ENCODE results near the gene C16orf78.

The C16orf78 gene

DNA sequence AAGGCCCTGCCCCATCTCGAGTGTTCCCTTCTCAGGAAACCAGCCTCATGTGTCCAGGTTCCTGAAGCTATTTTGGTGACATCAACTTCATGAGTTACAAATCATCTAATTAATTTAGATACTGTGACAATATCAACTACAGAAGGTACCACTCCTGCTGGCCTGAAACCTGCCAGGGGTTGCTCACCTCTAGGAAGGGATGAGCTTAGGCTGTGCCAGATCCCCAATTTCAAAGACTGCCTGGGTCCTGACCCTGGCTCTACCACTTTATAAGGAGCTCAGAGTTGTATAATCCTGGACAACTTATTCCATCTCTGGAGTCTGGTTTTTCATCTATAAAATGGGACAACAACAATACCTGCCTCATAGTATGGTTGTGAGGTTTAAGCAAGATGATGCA is 5.2 kb downstream of the C16orf78 start:
- FAIRE-seq (no peak), DNase-seq (ENCODE audit: insufficient read length, low spot score) (no peak)
- TF ChIP-seq, protein P1, sequence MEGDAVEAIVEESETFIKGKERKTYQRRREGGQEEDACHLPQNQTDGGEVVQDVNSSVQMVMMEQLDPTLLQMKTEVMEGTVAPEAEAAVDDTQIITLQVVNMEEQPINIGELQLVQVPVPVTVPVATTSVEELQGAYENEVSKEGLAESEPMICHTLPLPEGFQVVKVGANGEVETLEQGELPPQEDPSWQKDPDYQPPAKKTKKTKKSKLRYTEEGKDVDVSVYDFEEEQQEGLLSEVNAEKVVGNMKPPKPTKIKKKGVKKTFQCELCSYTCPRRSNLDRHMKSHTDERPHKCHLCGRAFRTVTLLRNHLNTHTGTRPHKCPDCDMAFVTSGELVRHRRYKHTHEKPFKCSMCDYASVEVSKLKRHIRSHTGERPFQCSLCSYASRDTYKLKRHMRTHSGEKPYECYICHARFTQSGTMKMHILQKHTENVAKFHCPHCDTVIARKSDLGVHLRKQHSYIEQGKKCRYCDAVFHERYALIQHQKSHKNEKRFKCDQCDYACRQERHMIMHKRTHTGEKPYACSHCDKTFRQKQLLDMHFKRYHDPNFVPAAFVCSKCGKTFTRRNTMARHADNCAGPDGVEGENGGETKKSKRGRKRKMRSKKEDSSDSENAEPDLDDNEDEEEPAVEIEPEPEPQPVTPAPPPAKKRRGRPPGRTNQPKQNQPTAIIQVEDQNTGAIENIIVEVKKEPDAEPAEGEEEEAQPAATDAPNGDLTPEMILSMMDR (IDR thresholded peaks at IDR 0.05; ENCODE audit: insufficient read depth, missing control alignments): no peak

GRCh38 chr16:49382916-49383315 is 9.3 kb downstream of the C16orf78 start:
- TF ChIP-seq, protein P1 (IDR thresholded peaks at IDR 0.05; ENCODE audit: insufficient read depth, missing control alignments): no peak
- FAIRE-seq (no peak), DNase-seq (ENCODE audit: insufficient read length, low spot score) (no peak)

GRCh38 chr16:49395021-49395420 is 21.4 kb downstream of the C16orf78 start:
- TF ChIP-seq, protein P1 (IDR thresholded peaks at IDR 0.05; ENCODE audit: insufficient read depth, missing control alignments): no peak
- no peak for FAIRE-seq
- no peak for DNase-seq (ENCODE audit: insufficient read length, low spot score)

- FAIRE-seq (no peak), DNase-seq (ENCODE audit: insufficient read length, low spot score) (no peak)
- TF ChIP-seq, protein P1 (IDR thresholded peaks at IDR 0.05; ENCODE audit: insufficient read depth, missing control alignments): no peak
Measured at GRCh38 chr16:49396206-49396720, 22.7 kb downstream of the C16orf78 start.

- DNase-seq (ENCODE audit: insufficient read length, low spot score): no peak
- FAIRE-seq: no peak
- TF ChIP-seq, protein P1 (IDR thresholded peaks at IDR 0.05; ENCODE audit: insufficient read depth, missing control alignments): no peak
Measured at GRCh38 chr16:49398761-49399160, 25.2 kb downstream of the C16orf78 start.

- FAIRE-seq (no peak), DNase-seq (ENCODE audit: insufficient read length, low spot score) (no peak)
- TF ChIP-seq, protein P1 (IDR thresholded peaks at IDR 0.05; ENCODE audit: insufficient read depth, missing control alignments): no peak
Measured at GRCh38 chr16:49399594-49400364, 26.2 kb downstream of the C16orf78 start.

DNA sequence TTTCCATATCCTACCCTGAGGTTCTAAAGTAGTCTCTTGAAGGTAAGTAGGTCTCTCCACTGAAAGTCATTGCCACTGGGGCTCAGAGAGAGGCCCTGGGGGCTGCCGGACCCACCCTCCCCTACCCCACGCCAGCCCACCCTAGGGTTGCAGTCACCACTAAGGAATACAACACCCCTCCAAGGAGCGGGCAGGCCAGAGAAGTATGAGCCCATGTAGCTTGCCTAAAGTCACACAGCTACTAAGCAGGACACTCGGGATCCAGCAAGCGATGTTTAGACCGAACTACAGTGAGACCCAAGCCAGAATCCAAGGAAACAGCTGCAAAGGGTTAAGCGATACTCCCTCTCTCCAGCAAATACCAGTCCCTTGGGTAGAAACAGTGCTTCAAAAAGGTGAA is 27.0 kb downstream of the C16orf78 start:
- DNase-seq (ENCODE audit: insufficient read length, low spot score) (no peak), FAIRE-seq (no peak)
- TF ChIP-seq, protein P1 (IDR thresholded peaks at IDR 0.05; ENCODE audit: insufficient read depth, missing control alignments): no peak
